ENCODE data around the gene SERF2.
"Not testable (repeated sequence)": the region's sequence is repeated elsewhere in the genome, so short reads cannot be mapped to it uniquely, and the experiment has no call there.

SERF2 gene

GRCh38 chr15:43791993-43792760 is at the start of gene SERF2:
Gene SERF2, plus strand, starts transcription at chr15:43792320. Its CDS starts 57 bp downstream, at chr15:43792377.
- in situ Hi-C loops (cut with MboI; ENCODE audit: low sequenced_read_pairs), result no loop called here

DNA sequence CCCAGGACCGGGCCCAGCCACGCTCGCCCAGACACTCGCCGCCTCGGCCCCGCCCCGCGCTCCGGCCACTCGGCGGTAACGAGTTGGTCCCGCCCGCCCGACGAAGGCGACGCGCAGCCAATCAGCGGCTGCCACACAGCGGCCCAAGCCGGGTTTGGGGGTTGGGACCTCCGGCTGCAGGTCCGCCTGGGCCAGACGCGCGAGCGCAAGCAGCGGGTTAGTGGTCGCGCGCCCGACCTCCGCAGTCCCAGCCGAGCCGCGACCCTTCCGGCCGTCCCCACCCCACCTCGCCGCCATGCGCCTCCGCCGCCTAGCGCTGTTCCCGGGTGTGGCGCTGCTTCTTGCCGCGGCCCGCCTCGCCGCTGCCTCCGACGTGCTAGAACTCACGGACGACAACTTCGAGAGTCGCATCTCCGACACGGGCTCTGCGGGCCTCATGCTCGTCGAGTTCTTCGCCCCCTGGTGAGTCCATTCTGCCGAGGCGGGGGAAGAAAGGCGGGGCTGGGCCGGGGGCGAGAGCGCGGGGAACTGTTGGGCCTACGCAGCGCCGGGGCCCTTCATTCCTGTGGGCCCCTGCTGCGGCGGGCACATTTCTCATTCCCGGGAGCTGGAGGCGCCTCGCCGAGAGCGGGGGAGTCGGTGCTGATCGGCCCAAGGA is 45.7 kb upstream of the SERF2 start, which contains the start of gene PDIA3:
Gene PDIA3 (plus strand): TSS at position 194 of the 658 bp plus-strand sequence. CDS start 102 bp downstream, at position 296.
- in situ Hi-C loops (cut with MboI; ENCODE audit: low sequenced_read_pairs), result not testable (repeated sequence)

GRCh38 chr15:43746903-43747309 is 45.2 kb upstream of the SERF2 start:
- in situ Hi-C loops (cut with MboI; ENCODE audit: low sequenced_read_pairs), result not testable (repeated sequence)

GRCh38 chr15:43748376-43748775 is 43.7 kb upstream of the SERF2 start:
- in situ Hi-C loops (cut with MboI; ENCODE audit: low sequenced_read_pairs), result no loop called here

DNA sequence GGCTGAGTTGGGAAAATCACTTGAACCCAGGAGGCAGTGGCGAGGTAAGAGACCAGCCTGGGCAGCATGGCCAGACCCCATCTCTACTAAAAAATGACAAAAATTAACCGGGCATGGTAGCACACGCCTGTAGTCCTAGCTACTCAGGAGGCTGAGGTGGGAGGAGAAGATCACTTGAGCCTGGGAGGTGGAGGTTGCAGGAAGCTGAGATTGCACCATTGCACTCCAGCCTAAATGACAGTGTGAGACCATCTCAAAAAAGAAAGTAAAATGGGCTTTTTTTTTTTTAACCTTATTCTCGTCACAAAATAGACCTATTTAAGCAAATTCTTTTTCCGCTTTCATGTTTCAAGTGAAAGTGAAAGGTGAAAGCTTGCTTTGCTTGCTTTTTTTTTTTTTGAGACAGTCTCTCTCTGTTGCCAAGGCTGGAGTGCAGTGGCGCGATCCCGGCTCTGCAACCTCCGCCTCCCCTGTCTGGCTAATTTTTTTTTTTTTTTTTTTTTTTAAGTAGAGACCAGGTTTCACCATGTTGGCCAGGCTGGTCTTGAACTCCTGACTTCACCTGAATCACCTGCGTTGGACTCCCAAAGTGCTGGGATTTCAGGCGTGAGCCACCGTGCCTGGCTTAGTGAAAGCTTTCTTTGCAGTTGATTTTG is 42.3 kb upstream of the SERF2 start:
- in situ Hi-C loops (cut with MboI; ENCODE audit: low sequenced_read_pairs), result no loop called here

GRCh38 chr15:43751885-43752284 is 40.2 kb upstream of the SERF2 start:
- in situ Hi-C loops (cut with MboI; ENCODE audit: low sequenced_read_pairs), result no loop called here

GRCh38 chr15:43762824-43763223 is 29.3 kb upstream of the SERF2 start:
- in situ Hi-C loops (cut with MboI; ENCODE audit: low sequenced_read_pairs), result no loop called here

- in situ Hi-C loops (cut with MboI; ENCODE audit: low sequenced_read_pairs), result no loop called here
These were observed 28.2 kb upstream of the SERF2 start for GRCh38 chr15:43763819-43764446.

GRCh38 chr15:43769584-43770228 is 22.4 kb upstream of the SERF2 start:
- in situ Hi-C loops (cut with MboI; ENCODE audit: low sequenced_read_pairs), result no loop called here

- in situ Hi-C loops (cut with MboI; ENCODE audit: low sequenced_read_pairs), result no loop called here
These were observed 20.3 kb upstream of the SERF2 start for GRCh38 chr15:43771816-43772215.

DNA sequence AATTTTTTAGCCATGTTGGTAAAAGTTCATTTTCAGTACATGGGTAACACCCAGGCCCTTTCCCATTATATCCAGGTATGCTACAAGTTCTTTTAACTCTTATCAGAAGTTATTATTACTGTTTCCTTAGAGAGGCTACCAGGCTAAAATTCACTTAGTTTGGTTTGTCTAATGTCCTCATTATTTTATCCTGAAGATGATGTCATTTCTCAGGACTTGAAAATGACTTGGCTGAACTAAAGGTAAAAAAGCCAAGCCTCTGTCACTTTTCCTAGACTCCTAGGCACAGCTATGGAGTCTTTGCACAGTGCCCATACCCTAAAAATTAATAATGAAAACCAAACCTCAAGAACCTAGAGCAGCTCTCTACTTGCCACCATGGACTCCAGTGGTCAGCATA is 19.5 kb upstream of the SERF2 start:
- in situ Hi-C loops (cut with MboI; ENCODE audit: low sequenced_read_pairs), result no loop called here

GRCh38 chr15:43774062-43774461 is 18.1 kb upstream of the SERF2 start:
- in situ Hi-C loops (cut with MboI; ENCODE audit: low sequenced_read_pairs), result no loop called here

- in situ Hi-C loops (cut with MboI; ENCODE audit: low sequenced_read_pairs), result no loop called here
These were observed 16.6 kb upstream of the SERF2 start for GRCh38 chr15:43775411-43775965.

- in situ Hi-C loops (cut with MboI; ENCODE audit: low sequenced_read_pairs), result no loop called here
These were observed 15.9 kb upstream of the SERF2 start for GRCh38 chr15:43776101-43776717.

DNA sequence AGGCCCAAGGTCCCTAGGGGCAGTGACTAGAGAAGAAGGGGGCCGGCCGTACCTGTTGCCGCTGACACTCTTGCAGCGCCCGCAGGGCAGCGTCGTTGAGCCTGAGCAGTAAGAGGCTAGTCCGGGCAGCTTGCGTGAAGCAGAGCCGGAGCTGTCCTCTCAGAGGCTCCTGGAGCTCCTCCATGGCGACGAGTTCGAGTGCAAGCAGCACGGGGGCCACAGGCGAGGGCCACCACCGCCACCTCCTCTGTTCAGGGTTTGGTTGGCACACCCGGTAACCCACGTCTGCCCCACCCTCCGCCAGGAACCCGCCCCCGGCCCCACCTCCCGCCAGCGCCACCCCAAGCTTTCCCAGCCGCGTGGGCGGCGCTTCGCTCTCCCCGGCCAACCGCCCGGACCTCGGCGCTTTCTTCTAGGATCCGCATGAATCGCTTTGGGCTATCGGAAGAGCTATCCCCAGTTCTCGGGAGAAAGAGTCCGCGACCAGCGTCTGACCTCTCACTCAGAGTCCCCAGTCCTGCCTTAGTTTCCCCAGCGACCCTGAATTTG is 15.3 kb upstream of the SERF2 start, which contains the start of gene ELL3:
Gene ELL3 (minus strand): TSS at position 249 of the 549 bp plus-strand sequence. CDS start 65 bp downstream, at position 184.
- in situ Hi-C loops (cut with MboI; ENCODE audit: low sequenced_read_pairs), result no loop called here

GRCh38 chr15:43777267-43777914 is 14.7 kb upstream of the SERF2 start:
- in situ Hi-C loops (cut with MboI; ENCODE audit: low sequenced_read_pairs), result no loop called here

- in situ Hi-C loops (cut with MboI; ENCODE audit: low sequenced_read_pairs), result no loop called here
These were observed 13.1 kb upstream of the SERF2 start for GRCh38 chr15:43779016-43779415.

- in situ Hi-C loops (cut with MboI; ENCODE audit: low sequenced_read_pairs), result no loop called here
These were observed 2.7 kb upstream of the SERF2 start for GRCh38 chr15:43789409-43789808.

All from HL-60/S4 treated with retinoic acid at 250 ng/mL for 4 days and 3 days (cell line).